WTC11 (cell line): ENCODE data around the gene NOM1.

Source experiments
- AR ChIP-seq: fragments of 250-450 bp; sonication (Bioruptor Pico); IDR thresholded peaks from 2 replicates; pipeline ENCODE4 v1.9.0; 2021; ENCODE audit warnings: mild to moderate bottlenecking
- CTCF ChIP-seq: fragments of 200-600 bp; IDR thresholded peaks from 2 replicates; pipeline ENCODE4 v1.8.0; 2022; ENCODE audit warnings: antibody characterized with exemption
- E2F4 ChIP-seq: sonication (generic); formaldehyde crosslinking; IDR thresholded peaks from 2 replicates; pipeline ENCODE4 v1.8.1; 2022; ENCODE audit warnings: low read depth, mild to moderate bottlenecking, moderate library complexity, missing genetic modification reagents, borderline replicate concordance
- ERG ChIP-seq: fragments of 250-450 bp; sonication (Bioruptor Pico); IDR thresholded peaks from 2 replicates; pipeline ENCODE4 v1.8.0; 2021; ENCODE audit warnings: mild to moderate bottlenecking
- ETV6 ChIP-seq: sonication (generic); formaldehyde crosslinking; IDR thresholded peaks from 2 replicates; pipeline ENCODE4 v1.8.1; 2022; ENCODE audit warnings: mild to moderate bottlenecking, missing genetic modification reagents
- RORB ChIP-seq: fragments of 250-450 bp; sonication (Bioruptor Pico); IDR thresholded peaks from 2 replicates; pipeline ENCODE4 v1.9.0; 2021; ENCODE audit warnings: mild to moderate bottlenecking
- TEAD4 ChIP-seq: sonication (generic); formaldehyde crosslinking; IDR thresholded peaks from 2 replicates; pipeline ENCODE4 v1.8.0; 2022; ENCODE audit warnings: mild to moderate bottlenecking, missing genetic modification reagents
- ZNF263 ChIP-seq: sonication (generic); formaldehyde crosslinking; IDR thresholded peaks from 2 replicates; pipeline ENCODE4 v1.8.1; 2022; ENCODE audit warnings: low read depth, mild to moderate bottlenecking, moderate library complexity, missing genetic modification reagents

GRCh38 chr7:156962145-156962544 is 12.6 kb downstream of the NOM1 start:
- TF ChIP-seq CTCF: no peak
- no peak for TF ChIP-seq TEAD4 (CRISPR knock-in tag)
- no peak for TF ChIP-seq ERG (CRISPR knock-in tag)
- TF ChIP-seq AR (CRISPR knock-in tag): no peak
- TF ChIP-seq ETV6 (CRISPR knock-in tag): no peak
- TF ChIP-seq E2F4 (CRISPR knock-in tag): no peak
- no peak for TF ChIP-seq ZNF263 (CRISPR knock-in tag)
- no peak for TF ChIP-seq RORB (CRISPR knock-in tag)
